ENCODE results near the gene TAC3.

DNA sequence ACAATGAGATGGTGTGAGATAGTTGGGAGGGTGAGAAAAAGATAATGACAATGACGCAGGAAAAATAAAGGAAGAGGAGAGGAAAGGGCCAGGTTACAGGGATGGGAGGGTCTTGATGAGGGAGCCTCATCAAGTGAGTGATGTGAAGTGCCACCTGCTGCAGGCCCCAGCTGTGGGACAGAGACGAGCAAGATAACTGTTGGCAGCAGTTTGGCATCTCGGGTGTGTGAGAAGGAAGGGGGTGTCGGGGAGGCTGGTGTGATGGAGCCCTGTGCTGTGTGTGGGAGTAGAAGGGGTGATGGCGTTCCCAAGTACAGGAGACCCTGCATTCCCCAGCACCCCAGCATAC, 11.4 kb upstream of the TAC3 start:
- TF ChIP-seq, protein P1, sequence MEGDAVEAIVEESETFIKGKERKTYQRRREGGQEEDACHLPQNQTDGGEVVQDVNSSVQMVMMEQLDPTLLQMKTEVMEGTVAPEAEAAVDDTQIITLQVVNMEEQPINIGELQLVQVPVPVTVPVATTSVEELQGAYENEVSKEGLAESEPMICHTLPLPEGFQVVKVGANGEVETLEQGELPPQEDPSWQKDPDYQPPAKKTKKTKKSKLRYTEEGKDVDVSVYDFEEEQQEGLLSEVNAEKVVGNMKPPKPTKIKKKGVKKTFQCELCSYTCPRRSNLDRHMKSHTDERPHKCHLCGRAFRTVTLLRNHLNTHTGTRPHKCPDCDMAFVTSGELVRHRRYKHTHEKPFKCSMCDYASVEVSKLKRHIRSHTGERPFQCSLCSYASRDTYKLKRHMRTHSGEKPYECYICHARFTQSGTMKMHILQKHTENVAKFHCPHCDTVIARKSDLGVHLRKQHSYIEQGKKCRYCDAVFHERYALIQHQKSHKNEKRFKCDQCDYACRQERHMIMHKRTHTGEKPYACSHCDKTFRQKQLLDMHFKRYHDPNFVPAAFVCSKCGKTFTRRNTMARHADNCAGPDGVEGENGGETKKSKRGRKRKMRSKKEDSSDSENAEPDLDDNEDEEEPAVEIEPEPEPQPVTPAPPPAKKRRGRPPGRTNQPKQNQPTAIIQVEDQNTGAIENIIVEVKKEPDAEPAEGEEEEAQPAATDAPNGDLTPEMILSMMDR (IDR thresholded peaks at IDR 0.05) = no peak
- TF ChIP-seq POLR2A (IDR thresholded peaks at IDR 0.05) (no peak), EP300 (IDR thresholded peaks at IDR 0.05) (no peak)
